GM12878 (cell line): ENCODE data around the gene KCTD14. TPM values are rescaled to one million over a fixed set of nuclear protein-coding genes. Genes with fewer than 3 reads are reported as not detected.

Experiments
- ATF7 ChIP-seq: fragments of 450-650 bp; IDR thresholded peaks from 2 replicates; pipeline ENCODE4 v1.6.1; 2016; ENCODE audit warnings: low read depth, mild to moderate bottlenecking
- BCL11A ChIP-seq: IDR thresholded peaks from 2 replicates; pipeline ENCODE4 v1.6.1; 2011; ENCODE audit warnings: low read depth, low read length
- EP300 ChIP-seq, 2 experiments: fragments of 150-350 bp in 1 of 2; IDR thresholded peaks; 2 replicates each; pipeline ENCODE4 v1.6.1; 2011 to 2012; ENCODE audit warnings: low read depth in 2 of 2, low read length in 2 of 2, borderline replicate concordance in 1 of 2, improper control_type of control experiment in 1 of 2, inconsistent platforms in 1 of 2; ENCODE audit not compliant: control insufficient read depth in 1 of 2
- ESRRA ChIP-seq: IDR thresholded peaks from 2 replicates; pipeline ENCODE4 v1.6.1; 2012; ENCODE audit warnings: mild to moderate bottlenecking, low read length, improper control_type of control experiment
- FOS ChIP-seq: IDR thresholded peaks from 3 replicates; pipeline ENCODE4 v1.6.1; 2011; ENCODE audit warnings: borderline replicate concordance; ENCODE audit not compliant: insufficient read length; ENCODE audit errors: extremely low read depth
- HCFC1 ChIP-seq: fragments of 150-350 bp; IDR thresholded peaks from 2 replicates; pipeline ENCODE4 v1.6.1; 2014; ENCODE audit warnings: low read length
- IKZF1 ChIP-seq: fragments of 450-650 bp; conservative IDR thresholded peaks from 2 replicates; pipeline ENCODE4 v1.6.1; 2017; ENCODE audit warnings: antibody characterized with exemption, mild to moderate bottlenecking
- KLF5 ChIP-seq: fragments of 450-650 bp; IDR thresholded peaks from 2 replicates; pipeline ENCODE4 v1.6.1; 2014; ENCODE audit warnings: mild to moderate bottlenecking; ENCODE audit not compliant: partially characterized antibody
- MEF2B ChIP-seq: fragments of 450-650 bp; IDR thresholded peaks from 2 replicates; pipeline ENCODE4 v1.6.1; 2018; ENCODE audit warnings: mild to moderate bottlenecking, moderate library complexity; ENCODE audit not compliant: partially characterized antibody, poor library complexity, severe bottlenecking
- NFYA ChIP-seq: IDR thresholded peaks from 2 replicates; pipeline ENCODE4 v1.6.1; 2011; ENCODE audit warnings: low read depth, mild to moderate bottlenecking, low read length, improper control_type of control experiment, borderline replicate concordance
- NR2F1 ChIP-seq: fragments of 450-650 bp; conservative IDR thresholded peaks from 2 replicates; pipeline ENCODE4 v1.6.1; 2017; ENCODE audit warnings: mild to moderate bottlenecking
- RCOR1 ChIP-seq: conservative IDR thresholded peaks from 2 replicates; pipeline ENCODE4 v1.6.1; 2012; ENCODE audit warnings: low read depth, low read length, improper control_type of control experiment
- RUNX3 ChIP-seq: IDR thresholded peaks from 2 replicates; pipeline ENCODE4 v1.6.1; 2012; ENCODE audit warnings: low read length, inconsistent platforms
- SMAD1 ChIP-seq: fragments of 450-650 bp; IDR thresholded peaks from 2 replicates; pipeline ENCODE4 v1.6.1; 2018; ENCODE audit warnings: mild to moderate bottlenecking, low read depth; ENCODE audit not compliant: partially characterized antibody
- SPI1 ChIP-seq: IDR thresholded peaks from 2 replicates; pipeline ENCODE4 v1.6.1; 2011; ENCODE audit warnings: low read depth, mild to moderate bottlenecking, low read length, moderate library complexity, borderline replicate concordance; ENCODE audit not compliant: insufficient read depth
- STAT1 ChIP-seq: fragments of 450-650 bp; conservative IDR thresholded peaks from 2 replicates; pipeline ENCODE4 v1.6.1; 2014; ENCODE audit warnings: antibody characterized with exemption, mild to moderate bottlenecking
- polyA plus RNA-seq, 11 experiments: library from polyadenylated mRNA; depleted of rRNA in 4 of 11; unstranded in 6 of 11; stranded (reverse) in 5 of 11; fragments of >200 nt; fragmentation: Nextera tagmentation in 4 of 11; fragmentation: Illumina TruSeq in 1 of 11; extraction: Ambion mirVana in 4 of 11; extraction: Trizol in 1 of 11; gene quantifications; 1 replicate in 1 of 11; 2 replicates in 10 of 11; pipeline versions ENCODE4 v1.2.1 to v1.2.3, GENCODE V29; 2011 to 2016; ENCODE audit warnings: inconsistent platforms in 2 of 11, missing spikeins in 2 of 11, low read depth in 1 of 11
- total RNA-seq, 4 experiments: library from RNA; depleted of rRNA in 3 of 4; stranded (reverse); fragments of >200 nt in 3 of 4; fragmentation: Illumina TruSeq in 1 of 4; extraction: Trizol in 1 of 4; gene quantifications; 2 replicates each; pipeline versions ENCODE4 v1.2.1 to v1.2.3, GENCODE V29; 2013 to 2021
- TF ChIP-seq, protein P1 (sequence below): fragments of 450-650 bp; IDR thresholded peaks from 2 replicates; pipeline ENCODE4 v1.6.1; 2016; ENCODE audit warnings: mild to moderate bottlenecking
- TF ChIP-seq, protein P2 (sequence below): fragments of 450-650 bp; IDR thresholded peaks from 2 replicates; pipeline ENCODE4 v1.6.1; 2017; ENCODE audit warnings: low read depth, mild to moderate bottlenecking, moderate library complexity
- TF ChIP-seq, protein P3 (sequence below): IDR thresholded peaks from 2 replicates; pipeline ENCODE4 v1.6.1; 2011; ENCODE audit warnings: borderline replicate concordance, low read depth, mild to moderate bottlenecking, moderate library complexity, low read length; ENCODE audit not compliant: insufficient read depth, poor library complexity, severe bottlenecking
- TF ChIP-seq, protein P4 (sequence below): IDR thresholded peaks from 2 replicates; pipeline ENCODE4 v1.6.1; 2012; ENCODE audit warnings: low read depth, low read length, improper control_type of control experiment
- TF ChIP-seq, protein P5 (sequence below): IDR thresholded peaks from 2 replicates; pipeline ENCODE4 v1.6.1; 2012; ENCODE audit warnings: low read length, inconsistent platforms
- TF ChIP-seq, protein P6 (sequence below): IDR thresholded peaks from 2 replicates; pipeline ENCODE4 v1.6.1; 2011; ENCODE audit warnings: mild to moderate bottlenecking, low read depth, low read length, moderate library complexity; ENCODE audit not compliant: insufficient replicate concordance

The KCTD14 gene
- total and polyA plus RNA-seq, 10 of the 15 experiments (the other 5 are each of a cell fraction or from before 2014, with no cell fraction given), result 0.11 to 0.63 (median 0.48) TPM

DNA sequence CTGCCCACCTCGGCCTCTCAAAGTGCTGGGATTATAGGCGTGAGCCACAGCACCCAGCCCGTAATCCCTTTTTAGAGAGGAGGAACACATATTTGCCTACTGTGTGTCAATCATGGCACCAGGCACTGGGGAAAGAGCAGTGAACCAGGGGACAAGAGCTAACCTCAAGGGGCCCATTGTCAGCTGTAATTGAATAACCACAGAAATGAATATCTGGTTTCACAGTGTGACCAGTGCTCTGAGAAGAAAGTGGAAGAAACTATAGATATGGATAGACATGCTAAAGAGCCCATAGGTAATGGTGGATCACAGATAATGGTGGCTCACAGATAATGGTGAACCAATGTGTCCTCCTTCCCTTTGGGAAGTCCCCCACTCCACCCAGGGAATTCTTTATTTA, 8.6 kb upstream of the KCTD14 start (continued):
- peak in 1 of 2 experiments; percentile 32; a peak in 1 of 4 replicates for TF ChIP-seq EP300 (IDR thresholded peaks at IDR 0.05; ENCODE audit: borderline replicate concordance in 1 of 2, control insufficient read depth in 1 of 2, low read depth in 2 of 2, low read length in 2 of 2)
- TF ChIP-seq MEF2B, result peak; percentile 72
- no peak for TF ChIP-seq STAT1
- no peak for TF ChIP-seq KLF5
- TF ChIP-seq, protein P1, sequence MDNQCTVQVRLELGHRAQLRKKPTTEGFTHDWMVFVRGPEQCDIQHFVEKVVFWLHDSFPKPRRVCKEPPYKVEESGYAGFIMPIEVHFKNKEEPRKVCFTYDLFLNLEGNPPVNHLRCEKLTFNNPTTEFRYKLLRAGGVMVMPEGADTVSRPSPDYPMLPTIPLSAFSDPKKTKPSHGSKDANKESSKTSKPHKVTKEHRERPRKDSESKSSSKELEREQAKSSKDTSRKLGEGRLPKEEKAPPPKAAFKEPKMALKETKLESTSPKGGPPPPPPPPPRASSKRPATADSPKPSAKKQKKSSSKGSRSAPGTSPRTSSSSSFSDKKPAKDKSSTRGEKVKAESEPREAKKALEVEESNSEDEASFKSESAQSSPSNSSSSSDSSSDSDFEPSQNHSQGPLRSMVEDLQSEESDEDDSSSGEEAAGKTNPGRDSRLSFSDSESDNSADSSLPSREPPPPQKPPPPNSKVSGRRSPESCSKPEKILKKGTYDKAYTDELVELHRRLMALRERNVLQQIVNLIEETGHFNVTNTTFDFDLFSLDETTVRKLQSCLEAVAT, result 0 out of 2 replicates have a peak, but pooled peaks have one; percentile 39
- TF ChIP-seq NFYA, result no peak
- no peak for TF ChIP-seq FOS
- TF ChIP-seq SPI1, result no peak
- TF ChIP-seq RCOR1, result no peak
- TF ChIP-seq, protein P2, sequence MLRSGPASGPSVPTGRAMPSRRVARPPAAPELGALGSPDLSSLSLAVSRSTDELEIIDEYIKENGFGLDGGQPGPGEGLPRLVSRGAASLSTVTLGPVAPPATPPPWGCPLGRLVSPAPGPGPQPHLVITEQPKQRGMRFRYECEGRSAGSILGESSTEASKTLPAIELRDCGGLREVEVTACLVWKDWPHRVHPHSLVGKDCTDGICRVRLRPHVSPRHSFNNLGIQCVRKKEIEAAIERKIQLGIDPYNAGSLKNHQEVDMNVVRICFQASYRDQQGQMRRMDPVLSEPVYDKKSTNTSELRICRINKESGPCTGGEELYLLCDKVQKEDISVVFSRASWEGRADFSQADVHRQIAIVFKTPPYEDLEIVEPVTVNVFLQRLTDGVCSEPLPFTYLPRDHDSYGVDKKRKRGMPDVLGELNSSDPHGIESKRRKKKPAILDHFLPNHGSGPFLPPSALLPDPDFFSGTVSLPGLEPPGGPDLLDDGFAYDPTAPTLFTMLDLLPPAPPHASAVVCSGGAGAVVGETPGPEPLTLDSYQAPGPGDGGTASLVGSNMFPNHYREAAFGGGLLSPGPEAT, result peak; percentile 49; the same call in 1 of the 2 replicates
- TF ChIP-seq RUNX3, result peak; percentile 69
- peak; percentile 49; the same call in 1 of the 2 replicates for TF ChIP-seq NR2F1
- TF ChIP-seq, protein P3, sequence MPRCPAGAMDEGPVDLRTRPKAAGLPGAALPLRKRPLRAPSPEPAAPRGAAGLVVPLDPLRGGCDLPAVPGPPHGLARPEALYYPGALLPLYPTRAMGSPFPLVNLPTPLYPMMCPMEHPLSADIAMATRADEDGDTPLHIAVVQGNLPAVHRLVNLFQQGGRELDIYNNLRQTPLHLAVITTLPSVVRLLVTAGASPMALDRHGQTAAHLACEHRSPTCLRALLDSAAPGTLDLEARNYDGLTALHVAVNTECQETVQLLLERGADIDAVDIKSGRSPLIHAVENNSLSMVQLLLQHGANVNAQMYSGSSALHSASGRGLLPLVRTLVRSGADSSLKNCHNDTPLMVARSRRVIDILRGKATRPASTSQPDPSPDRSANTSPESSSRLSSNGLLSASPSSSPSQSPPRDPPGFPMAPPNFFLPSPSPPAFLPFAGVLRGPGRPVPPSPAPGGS, result no peak
- TF ChIP-seq, protein P4, sequence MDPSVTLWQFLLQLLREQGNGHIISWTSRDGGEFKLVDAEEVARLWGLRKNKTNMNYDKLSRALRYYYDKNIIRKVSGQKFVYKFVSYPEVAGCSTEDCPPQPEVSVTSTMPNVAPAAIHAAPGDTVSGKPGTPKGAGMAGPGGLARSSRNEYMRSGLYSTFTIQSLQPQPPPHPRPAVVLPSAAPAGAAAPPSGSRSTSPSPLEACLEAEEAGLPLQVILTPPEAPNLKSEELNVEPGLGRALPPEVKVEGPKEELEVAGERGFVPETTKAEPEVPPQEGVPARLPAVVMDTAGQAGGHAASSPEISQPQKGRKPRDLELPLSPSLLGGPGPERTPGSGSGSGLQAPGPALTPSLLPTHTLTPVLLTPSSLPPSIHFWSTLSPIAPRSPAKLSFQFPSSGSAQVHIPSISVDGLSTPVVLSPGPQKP, result no peak
- TF ChIP-seq HCFC1, result no peak
- 0 out of 2 replicates have a peak, but pooled peaks have one; percentile 41 for TF ChIP-seq IKZF1
- TF ChIP-seq ESRRA, result no peak
- TF ChIP-seq ATF7, result 0 out of 2 replicates have a peak, but pooled peaks have one; percentile 20
- TF ChIP-seq, protein P5, sequence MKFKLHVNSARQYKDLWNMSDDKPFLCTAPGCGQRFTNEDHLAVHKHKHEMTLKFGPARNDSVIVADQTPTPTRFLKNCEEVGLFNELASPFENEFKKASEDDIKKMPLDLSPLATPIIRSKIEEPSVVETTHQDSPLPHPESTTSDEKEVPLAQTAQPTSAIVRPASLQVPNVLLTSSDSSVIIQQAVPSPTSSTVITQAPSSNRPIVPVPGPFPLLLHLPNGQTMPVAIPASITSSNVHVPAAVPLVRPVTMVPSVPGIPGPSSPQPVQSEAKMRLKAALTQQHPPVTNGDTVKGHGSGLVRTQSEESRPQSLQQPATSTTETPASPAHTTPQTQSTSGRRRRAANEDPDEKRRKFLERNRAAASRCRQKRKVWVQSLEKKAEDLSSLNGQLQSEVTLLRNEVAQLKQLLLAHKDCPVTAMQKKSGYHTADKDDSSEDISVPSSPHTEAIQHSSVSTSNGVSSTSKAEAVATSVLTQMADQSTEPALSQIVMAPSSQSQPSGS, result no peak
- no peak for TF ChIP-seq SMAD1
- TF ChIP-seq, protein P6, sequence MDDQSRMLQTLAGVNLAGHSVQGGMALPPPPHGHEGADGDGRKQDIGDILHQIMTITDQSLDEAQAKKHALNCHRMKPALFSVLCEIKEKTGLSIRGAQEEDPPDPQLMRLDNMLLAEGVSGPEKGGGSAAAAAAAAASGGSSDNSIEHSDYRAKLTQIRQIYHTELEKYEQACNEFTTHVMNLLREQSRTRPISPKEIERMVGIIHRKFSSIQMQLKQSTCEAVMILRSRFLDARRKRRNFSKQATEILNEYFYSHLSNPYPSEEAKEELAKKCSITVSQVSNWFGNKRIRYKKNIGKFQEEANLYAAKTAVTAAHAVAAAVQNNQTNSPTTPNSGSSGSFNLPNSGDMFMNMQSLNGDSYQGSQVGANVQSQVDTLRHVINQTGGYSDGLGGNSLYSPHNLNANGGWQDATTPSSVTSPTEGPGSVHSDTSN, result peak; percentile 86
- TF ChIP-seq BCL11A, result peak; percentile 32; the same call in 1 of the 2 replicates
